Myocyte (in vitro differentiated cells): Measurements from ENCODE around the gene NUP62. TPM values are rescaled to one million over a fixed set of nuclear protein-coding genes. Genes with fewer than 3 reads are reported as not detected.
"Not testable (repeated sequence)": the region's sequence is repeated elsewhere in the genome, so short reads cannot be mapped to it uniquely, and the experiment has no call there.

Experiments used
- DNase-seq: peaks from one replicate; pipeline ENCODE4 v3.0.0-alpha.2; 2012; ENCODE audit warnings: low read depth
- total RNA-seq: library from RNA; depleted of rRNA; stranded (reverse); fragments of >200 nt; gene quantifications from 2 replicates; pipeline ENCODE4 v1.2.3, GENCODE V29; 2014

Gene NUP62
- total RNA-seq, 1 donor from 2014 or later, result 54.1 TPM

DNA sequence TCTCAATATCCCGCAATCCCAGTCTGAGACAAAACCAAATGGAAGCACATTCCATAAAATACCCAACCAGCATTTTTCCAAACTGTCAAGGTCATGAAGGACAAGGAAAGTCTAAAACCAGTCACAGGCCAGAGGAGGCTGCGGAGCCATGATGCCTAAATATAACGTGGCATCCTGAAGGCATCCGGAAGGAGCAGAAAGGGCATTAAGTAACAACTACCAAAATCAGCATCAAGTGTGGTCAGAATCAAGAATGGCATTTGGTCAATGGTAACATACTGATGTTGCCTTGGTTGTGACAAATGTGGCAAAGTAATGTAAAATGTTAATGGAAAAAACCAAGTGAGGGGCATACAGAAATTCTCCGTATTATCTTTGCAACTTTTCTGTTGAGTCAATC, 3.8 kb downstream of the NUP62 start:
- DNase-seq, result peak; percentile 32

GRCh38 chr19:49924881-49925210, 4.5 kb downstream of the NUP62 start:
- not testable (repeated sequence) for DNase-seq

GRCh38 chr19:49924004-49924880, 5.1 kb downstream of the NUP62 start:
- no peak for DNase-seq

DNA sequence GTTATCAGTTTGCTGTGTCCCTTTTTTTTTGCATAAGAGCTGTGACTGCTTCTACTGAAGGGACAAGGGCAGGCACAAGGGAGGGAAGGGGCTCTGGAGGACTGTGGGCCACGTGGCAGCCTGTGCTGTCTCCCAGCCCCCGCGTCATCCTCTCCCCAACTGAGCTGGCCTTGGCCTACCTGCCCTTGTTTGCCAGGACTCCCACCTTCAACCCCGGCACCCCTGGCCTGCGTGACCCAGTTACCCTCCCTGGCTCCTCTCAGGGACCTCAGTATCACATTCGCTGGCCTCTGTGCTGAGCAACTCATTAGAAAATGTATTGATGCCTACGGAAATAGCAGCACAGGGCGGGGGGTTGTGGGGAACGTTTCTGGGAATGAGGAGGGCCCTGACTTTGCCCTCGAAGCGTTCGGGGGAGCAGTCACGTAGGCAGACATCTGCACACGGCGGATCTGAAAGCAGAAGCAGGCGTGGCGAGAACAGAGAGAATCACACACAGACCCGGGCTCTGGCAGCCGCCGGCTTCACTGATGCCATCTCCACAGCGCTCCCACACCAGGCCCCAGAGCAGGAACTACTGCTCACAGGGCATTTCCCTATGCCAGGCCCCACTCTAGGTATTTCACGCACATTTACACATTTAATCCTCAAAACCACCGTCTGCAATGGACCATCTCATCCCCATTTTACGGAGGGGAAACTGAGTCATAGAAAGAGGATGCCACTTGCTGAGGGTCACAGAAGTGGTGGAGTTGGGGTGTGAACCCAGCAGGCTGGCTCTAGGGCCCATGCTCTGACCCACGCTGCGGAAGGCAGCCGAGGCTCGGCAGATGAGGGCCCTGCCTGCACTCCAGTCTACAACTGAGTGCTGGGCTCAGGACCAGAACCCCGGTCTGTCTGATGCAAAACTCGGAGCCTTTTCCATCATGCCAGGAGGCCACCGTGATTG, 6.0 kb downstream of the NUP62 start:
- no peak for DNase-seq

- DNase-seq, result peak; percentile 78
These were observed 7.2 kb downstream of the NUP62 start for GRCh38 chr19:49921871-49922795.

GRCh38 chr19:49920624-49921363, 8.5 kb downstream of the NUP62 start:
- no peak for DNase-seq

DNA sequence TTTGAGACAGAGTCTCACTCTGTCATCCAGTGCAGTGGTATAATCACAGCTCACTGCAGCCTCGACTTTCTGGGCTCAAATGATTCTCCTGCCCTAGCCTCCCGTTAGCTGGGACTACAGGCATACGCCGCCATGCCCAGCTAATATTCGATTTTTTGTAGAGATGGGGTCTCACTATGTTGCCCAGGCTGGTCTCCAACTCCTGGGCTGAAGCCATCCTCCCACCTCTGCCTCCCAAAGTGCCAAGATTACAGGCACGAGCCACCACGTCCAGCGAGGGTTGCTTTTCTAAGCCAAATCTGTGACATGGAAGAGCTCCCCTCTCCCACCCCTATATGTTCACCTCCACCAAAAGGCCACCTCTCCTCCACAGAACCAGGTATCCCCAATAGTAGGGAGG, 11.2 kb downstream of the NUP62 start:
- no peak for DNase-seq

GRCh38 chr19:49916839-49917733, 12.2 kb downstream of the NUP62 start:
- DNase-seq, result no peak

DNA sequence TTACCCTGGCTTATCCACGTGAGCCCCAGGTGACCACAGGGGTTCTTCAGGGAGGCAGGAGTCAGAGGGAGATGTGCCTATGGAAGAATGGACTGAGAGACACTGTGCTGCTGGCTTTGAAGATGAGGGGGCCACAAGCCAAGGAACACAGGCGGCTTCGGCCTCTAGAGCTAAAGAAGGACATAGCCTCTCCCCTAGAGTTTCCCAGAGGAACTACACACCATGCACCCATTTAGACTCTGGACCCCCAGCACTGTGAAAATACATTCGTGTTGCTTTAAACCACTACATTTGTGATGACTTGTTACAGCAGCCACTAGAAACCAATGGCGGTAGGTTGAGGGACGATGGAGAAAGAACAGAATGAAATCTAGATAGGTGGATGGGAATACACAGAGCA, 14.0 kb downstream of the NUP62 start:
- DNase-seq, result no peak

DNA sequence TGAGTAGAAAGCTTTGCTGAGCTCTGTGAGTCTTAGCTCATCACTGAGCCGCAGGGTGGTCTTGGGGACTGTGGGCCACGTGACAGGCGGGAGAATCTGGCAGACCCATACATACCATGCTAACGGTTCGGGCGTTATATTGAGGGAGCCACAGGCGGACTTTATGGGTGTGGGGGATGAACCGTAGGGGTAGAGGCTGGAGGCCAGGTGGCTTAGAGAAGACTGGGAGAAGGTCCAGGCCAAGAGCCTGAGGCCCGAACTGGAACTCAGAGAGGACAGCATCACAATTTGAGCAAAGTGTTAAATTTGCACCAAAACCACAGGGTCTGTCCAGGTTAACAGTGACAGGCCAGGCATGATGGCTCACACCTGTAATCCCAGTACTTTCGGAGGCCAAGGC, 15.6 kb downstream of the NUP62 start:
- no peak for DNase-seq

DNA sequence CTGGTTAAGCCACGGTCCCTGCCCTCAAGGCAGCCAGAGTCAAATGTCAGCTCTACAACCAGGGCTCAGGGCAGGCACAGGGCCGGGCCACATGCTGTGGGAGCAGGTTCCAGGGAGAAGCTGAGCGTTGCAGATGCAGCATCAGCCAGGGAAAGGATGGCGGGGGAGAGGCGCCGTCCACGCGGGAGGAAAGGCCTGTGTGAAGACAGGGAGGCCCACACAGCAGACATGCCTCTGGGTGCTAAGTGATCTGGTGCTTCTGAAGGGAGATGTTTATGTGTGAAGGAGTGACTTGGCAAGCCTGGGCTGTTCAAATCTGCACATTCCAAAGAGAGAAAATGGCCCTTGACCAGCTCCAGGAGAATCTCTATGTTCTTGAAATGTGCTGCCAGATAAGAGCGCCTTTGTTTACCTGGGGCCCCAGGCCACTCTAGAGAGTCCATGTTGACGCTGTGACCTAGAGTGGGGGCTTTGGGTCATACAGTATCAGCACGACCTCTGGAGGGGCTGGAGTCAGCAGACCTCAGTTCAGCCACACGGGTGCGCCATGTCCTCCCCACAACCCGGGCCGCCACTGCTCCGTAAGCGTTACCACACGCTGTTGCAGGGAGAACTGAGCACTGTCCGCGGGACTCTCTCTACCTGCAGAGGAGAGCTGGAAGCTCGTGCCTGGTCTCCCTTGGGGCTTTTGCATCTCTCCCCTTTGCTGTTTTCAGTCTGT, 16.2 kb downstream of the NUP62 start:
- DNase-seq, result no peak

DNA sequence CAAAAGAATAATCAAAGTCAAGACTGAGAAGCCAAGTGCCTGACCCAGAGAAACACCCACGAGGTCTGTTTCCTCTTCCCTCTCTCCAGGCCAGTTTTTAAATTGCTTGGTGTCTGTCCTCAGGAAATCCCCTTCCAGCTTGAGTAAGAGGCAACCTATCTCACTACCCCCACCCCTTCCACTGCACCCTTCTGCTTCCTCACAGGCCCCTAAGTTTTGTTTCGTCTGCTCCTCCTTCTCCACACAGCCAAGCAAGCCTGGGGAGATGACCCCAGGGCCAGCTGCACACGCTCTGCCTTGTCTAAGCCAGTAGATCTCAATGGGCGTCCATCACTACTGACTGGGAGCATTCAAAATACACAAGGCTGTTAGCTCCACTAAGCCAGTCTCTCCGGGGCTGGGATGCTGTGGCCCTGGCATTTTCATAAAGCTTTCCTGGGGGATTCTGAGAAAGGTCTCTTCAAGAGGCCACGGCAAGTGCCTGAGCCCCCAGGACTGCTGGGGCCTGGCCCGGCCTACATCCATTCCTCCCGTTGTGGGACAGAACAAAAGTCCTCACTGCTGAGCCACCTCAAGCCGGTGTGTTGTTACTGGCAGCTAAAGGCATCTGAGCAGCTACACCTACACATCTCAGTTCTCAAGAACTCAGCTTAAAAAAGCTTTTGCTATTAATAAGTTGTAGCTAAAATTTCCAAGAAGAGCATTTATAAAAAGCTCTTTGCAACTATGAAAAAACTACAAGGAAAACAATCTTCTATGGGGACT, 17.7 kb downstream of the NUP62 start:
- DNase-seq, result no peak

GRCh38 chr19:49910179-49910578, 19.1 kb downstream of the NUP62 start:
- DNase-seq, result no peak

DNA sequence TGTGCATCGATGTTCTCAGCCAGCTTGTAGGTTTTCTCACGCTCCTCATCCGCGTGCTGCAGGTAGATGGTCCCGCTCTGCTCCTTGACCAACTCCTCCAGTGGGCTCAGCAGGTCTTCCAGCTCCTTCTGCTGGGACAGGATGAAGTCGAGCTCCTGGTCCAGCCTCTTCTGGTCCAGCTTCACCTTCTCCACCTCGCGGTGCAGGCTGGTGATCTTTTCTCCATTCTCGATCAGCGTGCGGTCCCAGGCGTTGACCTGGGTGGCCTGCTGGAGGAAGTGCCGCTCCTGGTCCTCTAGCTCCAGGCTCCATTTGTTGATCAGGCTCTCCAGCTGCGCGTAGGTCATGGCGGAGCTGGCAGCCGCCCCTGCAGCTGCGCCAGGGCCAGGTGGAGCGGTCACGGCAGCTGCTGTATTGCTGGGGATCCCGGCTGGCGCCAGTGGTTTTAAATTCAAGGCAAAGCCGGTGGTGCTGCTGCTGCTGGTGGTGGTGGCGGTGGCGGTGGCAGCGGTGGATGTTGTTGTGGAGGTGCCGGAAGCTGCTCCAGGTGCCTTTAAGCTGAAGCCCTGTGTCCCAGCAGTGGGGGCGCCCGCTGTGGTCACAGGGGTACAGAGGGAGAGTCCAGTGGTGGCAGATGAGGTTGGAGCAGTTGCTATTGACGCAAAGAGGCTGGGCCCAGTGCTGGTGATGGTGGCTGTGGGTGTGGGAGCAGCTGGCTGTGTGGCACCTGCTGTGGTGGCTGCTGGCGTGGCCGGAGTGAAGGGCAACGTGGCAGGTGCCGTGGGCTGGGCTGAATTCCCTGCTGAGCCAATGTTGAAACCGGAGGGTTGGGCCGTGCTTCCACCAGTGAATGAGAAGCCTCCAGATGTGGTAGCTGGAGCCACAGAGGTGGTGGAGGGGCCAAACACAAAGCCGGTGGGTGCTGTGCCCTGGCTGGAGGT, 20.6 kb downstream of the NUP62 start:
- DNase-seq, result peak; percentile 52

GRCh38 chr19:49907745-49908446, 21.4 kb downstream of the NUP62 start:
- DNase-seq, result no peak
